Stimulated activated effector memory CD8-positive, alpha-beta T cell treated with anti-CD3 and anti-CD28 coated beads, Interleukin-12 subunit alpha, Interleukin-12 subunit beta, amount 100 ng/mL, for 72 hours (primary cell): ENCODE data around the gene DHX34.
A peak's percentile ranks its signal among the peaks of the same experiment; 100 is the strongest.

Experiments
- ATAC-seq: fragments of 150-1000 bp; cut with Tn5 transposase; 2 replicates; pipeline ENCODE4 v1.10.0; 2021
- DNase-seq, 2 donors: peaks; one replicate each; pipeline ENCODE4 v3.0.0; 2021 to 2022; ENCODE audit warnings: low spot score in 2 of 2
- H3K27ac Mint-ChIP-seq: one replicate; pipeline ENCODE4 v1.8.0; 2022; ENCODE audit warnings: mild to moderate bottlenecking, mixed read lengths
- H3K36me3 Mint-ChIP-seq: one replicate; pipeline ENCODE4 v1.8.0; 2022; ENCODE audit warnings: mild to moderate bottlenecking, mixed read lengths
- H3K4me1 Mint-ChIP-seq: one replicate; pipeline ENCODE4 v1.8.0; 2022; ENCODE audit warnings: mixed read lengths
- H3K4me3 Mint-ChIP-seq: one replicate; pipeline ENCODE4 v1.8.0; 2022; ENCODE audit warnings: mild to moderate bottlenecking, mixed read lengths
- H3K9me3 Mint-ChIP-seq: one replicate; pipeline ENCODE4 v1.8.0; 2022; ENCODE audit warnings: mixed read lengths

Gene DHX34

DNA sequence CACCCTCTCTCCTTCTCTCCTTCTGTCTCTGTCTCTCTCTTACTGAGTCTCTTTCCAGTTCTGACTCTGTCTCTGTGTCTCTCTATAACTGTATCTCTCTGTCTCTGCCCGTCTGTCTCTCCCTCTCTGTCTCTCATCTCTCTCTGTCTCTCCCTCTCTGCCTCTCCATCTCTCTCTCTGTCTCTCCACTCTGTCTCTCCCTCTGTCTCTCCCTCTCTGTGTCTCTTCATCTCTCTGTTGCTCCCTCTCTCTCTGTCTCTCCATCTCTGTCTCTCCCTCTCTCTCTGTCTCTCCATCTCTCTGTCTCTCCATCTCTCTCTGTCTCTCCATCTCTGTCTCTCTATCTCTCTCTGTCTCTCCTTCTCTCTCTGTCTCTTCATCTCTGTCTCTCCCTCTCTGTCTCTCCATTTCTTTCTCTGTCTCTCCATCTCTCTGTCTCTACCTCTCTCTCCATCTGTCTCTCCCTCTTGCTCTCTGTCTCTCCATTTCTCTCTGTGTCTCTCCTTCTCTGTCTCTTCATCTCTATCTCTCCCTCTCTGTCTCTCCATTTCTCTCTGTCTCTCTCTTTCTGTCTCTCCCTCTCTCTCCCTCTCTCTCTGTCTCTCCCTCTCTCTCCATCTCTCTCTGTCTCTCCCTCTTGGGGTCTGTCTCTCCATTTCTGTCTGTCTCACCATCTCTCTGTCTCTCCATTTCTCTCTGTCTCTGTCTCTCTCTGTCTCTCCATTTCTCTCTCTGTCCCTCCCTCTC lies 73.5 kb downstream of the DHX34 start:
- ATAC-seq: no peak
- H3K27ac Mint-ChIP-seq: peak overlapping the region; percentile 5
- no peak for DNase-seq
- H3K4me1 Mint-ChIP-seq: peaks cover 43% of the 10 kb centered on the region
- no peak overlapping the region for H3K4me3 Mint-ChIP-seq
- no peaks in the 10 kb centered on the region for H3K36me3 Mint-ChIP-seq
- H3K9me3 Mint-ChIP-seq: no peaks in the 10 kb centered on the region

DNA sequence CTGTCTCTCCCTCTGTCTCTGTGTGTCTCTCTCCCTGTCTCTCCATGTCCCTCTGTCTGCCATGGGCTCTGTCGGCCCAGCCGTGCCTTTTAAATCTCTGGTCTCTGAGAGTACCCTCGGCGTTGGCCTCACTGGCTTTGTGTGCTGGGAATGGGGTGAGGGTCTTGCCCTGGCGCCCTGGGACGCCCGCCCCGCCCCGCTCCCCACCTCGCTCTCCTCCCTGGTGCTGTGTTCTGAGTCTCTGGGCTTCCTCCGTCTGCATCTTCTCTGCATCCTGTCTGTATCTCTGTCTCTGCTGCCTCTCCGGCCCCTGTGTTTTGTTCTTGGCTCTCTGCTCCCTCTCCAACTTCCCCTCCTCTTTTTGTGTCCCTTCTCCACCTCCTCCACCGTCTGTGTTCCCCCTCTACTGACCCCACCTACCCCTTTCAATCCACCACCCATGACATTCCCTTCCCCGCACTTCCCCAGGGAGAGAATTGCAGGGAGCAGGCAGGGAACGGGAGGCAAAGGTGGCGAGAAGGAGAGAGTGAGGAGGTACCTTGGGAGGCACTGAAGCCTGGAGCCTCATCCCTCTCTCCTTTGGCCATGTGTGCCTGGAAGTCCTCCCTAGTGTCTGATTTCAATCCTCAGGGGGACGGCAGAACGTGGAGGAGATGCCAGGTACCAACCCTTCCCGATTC lies 74.2 kb downstream of the DHX34 start:
- ATAC-seq: no peak
- no peak overlapping the region for H3K4me3 Mint-ChIP-seq
- H3K27ac Mint-ChIP-seq: no peak overlapping the region
- no peak for DNase-seq
- no peaks in the 10 kb centered on the region for H3K36me3 Mint-ChIP-seq
- no peaks in the 10 kb centered on the region for H3K9me3 Mint-ChIP-seq
- peaks cover 35% of the 10 kb centered on the region for H3K4me1 Mint-ChIP-seq

DNA sequence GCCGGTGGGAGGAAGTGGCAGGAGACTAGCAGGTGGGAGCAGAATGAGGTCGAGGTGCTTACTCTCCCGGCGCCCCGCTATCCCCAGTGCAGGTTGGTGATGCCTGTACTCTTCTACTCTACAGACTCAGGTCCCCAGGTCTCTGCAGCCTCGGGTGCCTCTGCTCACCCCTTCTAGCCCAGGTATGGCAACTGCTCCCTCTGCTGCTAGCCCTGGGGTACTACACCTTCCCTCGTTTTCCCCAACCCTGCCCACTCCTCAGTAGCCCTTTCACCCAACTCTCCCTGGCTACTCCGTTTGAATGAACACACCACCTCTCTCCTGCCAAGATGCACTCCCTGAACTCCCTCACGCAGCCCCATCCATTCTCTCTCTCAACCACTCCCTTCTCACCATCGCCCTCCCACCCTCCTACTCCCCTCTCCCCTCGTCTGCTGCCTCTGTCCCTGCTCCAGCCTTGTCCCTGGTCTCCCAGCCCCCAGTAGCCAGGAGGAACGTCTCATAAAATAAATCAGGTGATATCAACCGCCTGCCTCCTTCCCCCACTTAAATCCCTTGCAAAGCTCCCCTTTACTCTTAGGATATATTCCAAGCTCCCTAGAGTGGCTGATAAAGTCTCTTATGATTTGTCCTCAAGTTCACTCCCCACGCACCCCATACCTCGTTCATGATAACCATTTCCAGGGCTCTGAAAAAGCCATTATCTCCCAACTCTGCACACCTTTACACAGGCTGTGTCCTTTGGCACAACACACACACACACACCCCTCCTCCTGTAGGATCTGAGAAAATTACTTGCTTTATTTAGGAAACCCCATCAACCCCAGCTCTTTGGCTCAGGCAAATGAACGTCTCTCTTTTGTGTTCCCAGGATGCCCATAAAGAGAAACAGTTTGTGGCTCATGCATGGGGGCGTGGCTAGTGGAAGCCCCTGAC lies 78.4 kb downstream of the DHX34 start:
- ATAC-seq (peak; percentile 61), DNase-seq (peak; percentile 64 to 90)
- no peaks in the 10 kb centered on the region for H3K9me3 Mint-ChIP-seq
- no peak overlapping the region for H3K4me3 Mint-ChIP-seq
- H3K27ac Mint-ChIP-seq: no peak overlapping the region
- H3K4me1 Mint-ChIP-seq: peaks cover 18% of the 10 kb centered on the region
- H3K36me3 Mint-ChIP-seq: no peaks in the 10 kb centered on the region

DNA sequence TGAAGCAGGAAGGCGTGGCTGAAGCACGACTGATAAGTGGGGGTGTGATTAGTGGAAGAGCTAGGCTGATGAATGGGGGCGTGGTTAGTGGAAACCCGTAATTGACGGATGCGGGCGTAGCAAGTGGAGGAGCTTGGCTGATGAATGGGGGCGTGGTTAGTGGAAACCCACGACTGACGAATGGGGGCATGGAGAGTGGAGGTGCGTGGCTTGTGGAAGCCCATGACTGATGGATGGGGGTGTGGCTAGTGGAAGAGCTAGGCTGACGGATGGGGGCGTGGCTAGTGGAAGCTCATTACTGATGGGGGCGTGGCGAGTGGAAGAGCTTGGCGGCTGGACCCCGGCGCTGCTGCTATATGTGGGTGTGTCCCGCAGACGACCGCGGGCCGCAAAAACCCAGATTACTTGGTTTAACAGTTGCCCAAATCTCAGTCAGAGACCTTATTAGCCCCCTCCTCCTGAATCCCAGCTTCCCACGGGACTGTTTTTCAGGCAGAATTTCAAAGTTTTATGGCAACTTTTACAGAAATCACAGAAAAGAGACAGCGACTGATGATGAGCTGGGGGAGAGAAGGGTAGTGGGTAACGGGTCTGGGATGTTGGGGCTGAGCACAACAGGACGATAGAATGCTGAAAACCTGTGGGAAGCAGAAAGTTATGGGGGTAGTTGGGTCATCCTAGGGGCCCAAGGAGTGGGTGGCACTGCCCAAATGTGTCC lies 79.2 kb downstream of the DHX34 start:
- no peak overlapping the region for H3K4me3 Mint-ChIP-seq
- peaks cover 16% of the 10 kb centered on the region for H3K4me1 Mint-ChIP-seq
- ATAC-seq (peak; percentile 84), DNase-seq (peak; percentile 61 to 91)
- H3K9me3 Mint-ChIP-seq: no peaks in the 10 kb centered on the region
- H3K36me3 Mint-ChIP-seq: no peaks in the 10 kb centered on the region
- H3K27ac Mint-ChIP-seq: no peak overlapping the region

DNA sequence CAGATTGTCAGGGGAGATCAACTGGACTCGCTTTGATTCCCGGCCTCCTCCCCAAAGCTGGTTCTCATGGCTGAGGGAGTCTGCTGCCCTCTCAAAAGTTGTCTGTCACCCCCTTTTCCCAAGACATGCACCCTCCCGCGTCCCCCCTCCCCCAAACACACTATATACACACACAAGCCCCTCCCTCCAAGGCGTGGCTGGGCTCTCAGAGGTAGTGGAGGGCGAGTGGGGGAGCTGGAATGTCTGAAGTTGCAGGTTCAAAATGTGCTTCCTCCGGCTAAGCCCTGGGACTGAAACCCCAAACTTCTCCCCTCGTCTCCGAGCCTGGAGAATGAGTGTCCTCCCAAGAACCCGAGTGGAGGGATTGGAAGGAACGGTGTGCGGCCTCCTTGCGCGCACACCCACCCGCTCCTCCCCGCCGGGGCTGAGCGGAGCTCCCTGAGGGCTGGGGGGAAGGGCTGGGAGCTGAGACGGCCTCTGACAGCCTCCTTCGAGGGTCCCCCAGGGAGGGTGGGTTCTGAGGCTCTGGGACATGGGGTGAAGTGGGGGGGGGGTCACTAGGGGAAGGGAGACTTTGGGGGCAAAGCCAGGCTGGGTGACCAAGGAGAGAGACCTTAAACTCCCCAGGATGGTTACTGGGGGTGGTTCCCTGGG lies 80.2 kb downstream of the DHX34 start:
- Mint-ChIP-seq H3K4me3 (peak overlapping the region; percentile 64), H3K27ac (peak overlapping the region; percentile 26)
- no peak for ATAC-seq

DNA sequence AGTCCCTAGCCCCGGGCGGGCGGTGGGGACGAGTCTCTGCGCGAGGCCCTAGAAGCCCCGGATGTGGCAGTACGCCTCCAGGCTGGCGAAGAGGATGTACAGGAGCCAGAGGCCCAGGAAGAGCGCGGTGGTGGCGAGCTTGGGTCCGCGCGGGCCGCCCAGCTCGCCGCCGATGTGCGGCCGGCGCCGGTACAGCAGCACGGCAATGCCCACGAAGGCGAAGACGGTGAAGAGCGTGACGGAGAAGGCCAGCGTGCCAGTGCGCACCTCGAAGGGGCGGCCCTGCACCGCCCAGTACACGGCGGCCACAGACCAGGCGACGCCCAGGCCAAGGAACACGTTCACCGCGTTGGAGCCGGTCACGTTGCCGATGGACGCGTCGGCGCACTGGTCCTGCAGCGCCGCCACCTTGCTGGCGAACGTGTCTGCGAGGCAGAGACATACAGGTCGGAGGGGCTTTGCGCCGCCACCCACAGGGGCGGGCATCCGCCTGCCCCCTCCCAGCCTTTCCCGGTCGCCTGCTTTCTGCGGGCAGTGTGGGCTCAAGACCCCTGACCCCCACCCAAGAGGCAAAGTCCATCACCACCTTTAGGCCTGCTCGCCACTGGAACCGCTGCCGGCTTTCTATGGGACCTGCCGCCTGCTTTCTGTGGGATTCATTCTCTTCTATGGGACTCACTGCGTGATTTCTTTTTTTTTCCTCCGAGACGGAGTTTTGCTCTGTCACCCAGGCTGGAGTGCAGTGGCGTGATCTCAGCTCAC lies 81.1 kb downstream of the DHX34 start:
- Mint-ChIP-seq H3K4me1 (peaks cover 19% of the 10 kb centered on the region), H3K27ac (peak overlapping the region; percentile 26), H3K4me3 (peak overlapping the region; percentile 64), H3K9me3 (no peaks in the 10 kb centered on the region), H3K36me3 (no peaks in the 10 kb centered on the region)
- DNase-seq (peak in 1 of 2 donors; percentile 57), ATAC-seq (peak; percentile 65)

More for the DNA sequence above, 80.2 kb downstream of the DHX34 start:
- DNase-seq: no peak
- peaks cover 19% of the 10 kb centered on the region for H3K4me1 Mint-ChIP-seq
- no peaks in the 10 kb centered on the region for H3K9me3 Mint-ChIP-seq
- no peaks in the 10 kb centered on the region for H3K36me3 Mint-ChIP-seq

DNA sequence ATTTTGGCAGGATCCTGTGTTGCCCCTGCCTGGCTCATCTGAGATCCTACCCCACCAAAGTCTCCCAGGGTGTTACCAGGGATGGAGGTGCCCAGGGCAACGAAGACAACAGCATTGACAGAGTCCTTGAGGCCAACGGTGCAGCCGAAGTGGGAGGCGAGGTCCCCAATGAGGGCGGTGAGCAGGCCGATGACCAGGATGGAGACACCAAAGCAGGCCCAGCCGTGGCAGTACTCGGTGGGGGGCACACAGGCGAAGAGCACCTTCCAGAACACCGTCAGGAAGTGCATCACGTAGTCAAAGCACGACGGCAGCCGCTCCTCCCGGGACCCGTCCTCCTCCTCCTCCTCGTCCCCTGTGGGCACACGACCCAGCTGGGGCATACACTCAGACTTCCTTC lies 83.0 kb downstream of the DHX34 start:
- ATAC-seq: no peak
- Mint-ChIP-seq H3K4me1 (peaks cover 34% of the 10 kb centered on the region), H3K4me3 (no peak overlapping the region), H3K36me3 (no peaks in the 10 kb centered on the region), H3K9me3 (no peaks in the 10 kb centered on the region), H3K27ac (no peak overlapping the region)
- no peak for DNase-seq
